Gastrocnemius medialis (tissue), 4 donors: ENCODE data around the gene ATF1.

Experiments
- CTCF ChIP-seq, 5 experiments: fragments of 450-650 bp in 3 of 5; fragments of 200-600 bp in 2 of 5; sonication (generic) in 2 of 5; IDR thresholded peaks in 4 of 5; conservative IDR thresholded peaks in 1 of 5; 1 replicate in 4 of 5; 2 replicates in 1 of 5; pipeline ENCODE4 v1.5.1; 2016 to 2019; ENCODE audit warnings: antibody characterized with exemption in 5 of 5, mild to moderate bottlenecking in 3 of 5, moderate library complexity in 3 of 5
- POLR2A ChIP-seq, 2 donors: fragments of 450-650 bp; IDR thresholded peaks; one replicate each; pipeline ENCODE4 v1.6.1; 2017; ENCODE audit warnings: antibody characterized with exemption in 2 of 2, mild to moderate bottlenecking in 2 of 2, moderate library complexity in 2 of 2

GRCh38 chr12:50763639-50764285 lies at the start of gene ATF1:
- TF ChIP-seq CTCF (IDR thresholded peaks at IDR 0.05 in 4 of 5, conservative IDR thresholded peaks at IDR 0.05 in 1 of 5) (peak in 1 of 5 experiments; percentile 22), POLR2A (IDR thresholded peaks at IDR 0.05) (peak; percentile 83 to 90)
